HG02678 (cell line): ENCODE measurements around the gene HCFC1R1.
A peak's percentile ranks its signal among the peaks of the same experiment; 100 is the strongest.

Experiments used
- ATAC-seq: cut with Tn5 transposase; IDR thresholded peaks from one replicate; pipeline ENCODE4 v1.9.1; 2021; ENCODE audit warnings: mild to moderate bottlenecking, moderate library complexity; ENCODE audit not compliant: unreplicated experiment

HCFC1R1 gene

GRCh38 chr16:3003582-3004270, 20.0 kb downstream of the HCFC1R1 start:
- peak; percentile 92 for ATAC-seq

DNA sequence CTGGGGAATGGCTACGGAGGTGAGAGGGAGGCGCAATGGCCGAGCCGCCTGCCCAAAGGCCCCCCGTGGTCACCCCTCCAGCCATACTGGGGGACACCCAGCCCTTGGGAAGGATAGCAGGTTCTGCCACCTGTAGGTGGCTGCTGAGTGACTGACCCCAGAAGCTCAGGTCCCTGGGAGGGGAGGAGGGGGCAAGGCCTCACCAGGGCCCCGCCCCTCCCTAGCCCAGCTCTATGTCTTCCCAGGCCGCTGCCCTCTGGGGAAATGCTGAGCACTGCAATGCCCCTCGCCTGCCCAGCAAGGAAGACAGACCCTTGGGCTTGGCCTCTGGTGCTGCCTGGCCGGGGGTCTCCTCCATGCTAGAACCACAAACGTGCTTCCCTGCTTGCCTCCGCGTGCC, 22.4 kb downstream of the HCFC1R1 start:
- no peak for ATAC-seq

GRCh38 chr16:3000540-3000939, 23.2 kb downstream of the HCFC1R1 start:
- no peak for ATAC-seq

GRCh38 chr16:2999929-3000328, 23.8 kb downstream of the HCFC1R1 start:
- no peak for ATAC-seq

GRCh38 chr16:2996298-2996697, 27.4 kb downstream of the HCFC1R1 start:
- ATAC-seq = no peak

DNA sequence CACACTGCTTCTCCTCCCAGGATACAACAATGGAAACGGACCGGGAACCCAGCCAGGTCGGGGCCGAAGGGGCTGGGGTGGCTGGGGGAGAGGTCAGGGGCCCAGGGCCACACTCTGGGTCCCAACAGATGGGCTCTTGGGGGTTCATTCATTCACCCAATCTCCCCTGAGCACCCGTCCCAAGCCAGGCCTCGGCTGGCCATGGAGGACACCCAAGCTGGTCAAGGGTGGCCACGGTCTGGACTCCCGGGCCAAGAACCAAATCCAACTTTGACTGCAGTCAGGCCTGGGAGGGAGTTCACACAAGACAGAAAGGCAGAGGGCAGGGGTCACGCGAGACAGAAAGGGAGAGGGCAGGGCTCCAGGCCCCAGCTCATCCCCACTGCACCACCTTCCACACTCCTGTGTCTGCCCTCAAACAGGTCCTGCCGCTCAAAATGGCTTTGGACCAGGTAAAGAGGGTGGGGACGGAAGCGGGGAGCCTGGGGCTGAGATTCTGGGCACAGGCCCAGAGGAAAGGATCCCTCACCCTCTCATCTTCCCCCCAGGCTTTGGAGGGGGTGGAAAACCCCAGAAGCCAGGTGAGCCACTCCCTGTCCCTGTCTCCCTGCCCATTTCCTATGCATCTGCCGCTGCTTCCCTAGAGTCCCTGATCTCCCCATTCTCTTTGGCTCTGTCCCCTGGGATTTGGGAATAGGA, 31.2 kb downstream of the HCFC1R1 start:
- ATAC-seq = no peak

DNA sequence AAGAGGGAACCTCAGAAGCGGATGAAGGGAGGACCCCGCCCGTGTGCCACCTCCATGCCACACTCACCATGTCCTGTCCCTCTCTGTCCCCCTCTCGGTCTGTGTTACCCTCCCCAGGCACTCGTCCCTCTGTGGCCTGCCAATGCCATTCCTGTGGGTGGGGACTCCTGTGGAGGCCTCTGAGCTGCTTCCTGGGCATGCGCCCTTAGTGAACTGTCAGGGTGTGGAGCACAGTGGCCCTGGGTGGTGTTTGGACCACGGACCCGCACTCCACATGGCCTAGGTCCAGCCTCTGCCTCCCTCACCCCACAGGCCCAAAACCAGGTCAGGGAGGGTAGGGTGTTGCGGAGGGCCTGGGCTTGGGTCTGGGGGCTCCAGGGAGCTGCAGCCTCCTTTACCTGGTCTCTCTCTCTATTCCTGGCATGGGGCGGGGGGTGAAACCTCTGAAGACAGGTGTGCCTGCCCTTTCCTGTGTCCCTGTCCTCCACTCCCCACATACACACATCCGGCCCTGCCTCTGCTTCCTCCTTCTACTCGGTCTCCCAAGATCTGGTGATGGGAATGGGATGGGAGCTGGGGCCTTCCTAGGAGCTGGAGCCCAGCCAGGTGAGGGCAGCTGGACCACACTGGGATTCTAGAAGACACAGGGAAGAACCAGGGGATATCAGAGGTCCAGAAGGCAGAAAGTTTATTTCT, 32.0 kb downstream of the HCFC1R1 start:
- no peak for ATAC-seq

DNA sequence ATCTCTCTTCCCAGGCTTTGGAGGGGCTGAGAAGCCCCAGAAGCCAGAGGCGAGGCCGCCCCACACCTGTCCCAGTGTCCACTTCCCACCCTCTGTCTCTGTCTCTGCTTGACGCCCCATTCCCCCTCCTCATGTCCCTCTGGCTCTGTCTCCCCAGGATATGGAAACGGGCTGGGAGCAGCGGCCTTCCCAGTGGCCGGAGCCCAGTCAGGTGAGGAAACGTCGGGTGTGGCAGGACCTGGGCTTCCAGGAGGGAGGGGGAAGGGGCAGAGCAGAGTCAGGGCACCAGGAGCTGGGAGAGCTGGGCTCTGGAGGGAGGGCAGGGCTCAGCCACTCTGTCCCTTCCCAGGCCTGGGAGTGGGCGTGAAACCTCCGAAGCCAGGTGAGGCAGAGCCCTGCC, 32.9 kb downstream of the HCFC1R1 start:
- no peak for ATAC-seq

- ATAC-seq = no peak
These were observed 35.1 kb downstream of the HCFC1R1 start for GRCh38 chr16:2988590-2989099.

GRCh38 chr16:2987833-2988232, 35.9 kb downstream of the HCFC1R1 start:
- ATAC-seq = no peak

DNA sequence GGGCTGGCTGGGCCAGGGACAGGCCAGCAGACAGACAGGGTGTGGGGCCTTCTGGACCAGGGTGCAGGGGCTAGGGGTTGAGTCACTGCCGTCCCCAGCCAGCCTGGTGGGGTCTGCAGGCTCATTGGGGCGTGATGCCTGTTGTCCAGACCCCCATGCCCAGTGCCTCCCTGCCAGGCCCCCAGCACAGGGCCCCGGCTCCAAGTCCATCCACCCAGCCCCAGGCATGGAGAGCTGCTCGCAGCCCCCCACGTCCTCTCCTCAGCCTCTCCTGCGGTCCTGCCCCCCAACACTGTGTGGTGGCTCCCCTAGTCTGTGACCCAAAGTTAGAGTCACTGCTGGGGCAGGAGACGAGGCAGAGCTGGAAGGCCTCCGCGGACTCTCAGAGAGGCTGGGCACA, 36.5 kb downstream of the HCFC1R1 start:
- ATAC-seq = no peak

DNA sequence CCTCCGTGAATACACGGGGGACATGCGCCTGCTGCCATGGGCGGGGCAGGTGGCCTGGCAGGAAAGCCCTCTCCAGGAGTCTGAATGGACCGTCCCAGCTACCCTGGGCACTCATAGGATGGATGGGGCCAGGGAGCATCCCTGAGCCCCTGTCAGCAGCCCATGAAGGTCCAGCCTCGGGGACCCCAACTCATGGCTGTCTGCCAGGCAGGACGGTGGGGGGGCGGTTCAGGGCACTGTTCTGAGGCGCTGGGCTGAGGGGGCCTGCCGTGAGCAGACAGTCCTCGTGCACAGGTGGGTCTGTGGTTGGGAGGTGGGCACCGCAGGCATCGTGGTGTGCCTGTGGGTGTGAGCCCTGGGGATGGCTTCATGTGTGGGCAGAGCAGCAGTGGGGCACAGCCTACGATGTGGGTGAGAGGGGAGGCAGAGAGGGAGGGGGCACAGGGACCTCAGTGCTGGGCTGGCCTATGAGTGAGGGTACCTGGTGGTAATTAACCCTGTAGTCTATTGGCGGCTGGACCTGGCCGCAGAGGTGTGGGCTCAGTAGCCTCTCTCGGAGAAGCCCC, 37.0 kb downstream of the HCFC1R1 start:
- no peak for ATAC-seq

DNA sequence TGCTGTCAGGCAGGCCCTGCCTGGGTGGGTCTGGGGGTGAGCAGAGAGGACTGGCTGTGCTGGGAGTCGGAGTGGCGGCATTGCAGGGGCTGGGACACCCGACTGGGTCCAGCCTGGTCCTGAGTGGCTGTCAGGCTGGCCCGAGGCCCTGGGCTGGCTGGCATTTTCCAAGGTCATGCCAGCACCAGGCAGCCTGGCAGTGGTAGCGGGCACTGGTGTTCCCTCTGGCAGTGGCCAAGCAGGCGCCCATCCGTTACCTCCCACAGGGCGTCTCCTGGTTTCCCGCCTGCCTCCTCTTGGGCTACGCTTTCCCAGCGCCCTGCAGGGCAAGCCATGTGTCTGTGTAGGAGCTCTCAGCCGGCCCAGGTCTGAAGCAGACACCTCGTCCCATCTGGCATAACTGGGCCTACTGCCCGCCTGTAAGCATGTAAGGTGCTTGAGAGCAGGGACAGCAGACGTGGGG, 37.8 kb downstream of the HCFC1R1 start:
- no peak for ATAC-seq

DNA sequence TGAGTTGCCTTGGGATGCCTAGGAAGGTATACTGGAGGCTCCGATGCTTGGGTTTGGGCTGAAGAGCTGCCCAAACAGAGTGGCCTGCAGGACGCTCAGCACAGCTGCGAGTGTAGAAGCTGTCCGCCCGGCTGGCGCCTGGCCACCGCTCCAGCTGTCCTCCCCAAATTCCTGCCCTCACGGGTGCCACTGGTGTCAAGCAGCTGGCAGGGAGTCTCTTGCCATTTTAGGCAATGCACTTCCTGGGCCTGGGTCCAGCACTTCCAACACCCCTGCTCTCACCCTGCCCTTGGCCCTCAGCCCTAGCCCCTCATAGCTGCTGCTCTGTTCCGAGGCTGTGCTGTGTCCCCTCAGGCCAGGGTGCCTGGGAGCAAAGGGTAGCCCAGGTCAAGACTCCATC, 38.3 kb downstream of the HCFC1R1 start:
- ATAC-seq = no peak

GRCh38 chr16:2983706-2984136, 40.0 kb downstream of the HCFC1R1 start:
- ATAC-seq = peak; percentile 42

- ATAC-seq = no peak
These were observed 41.3 kb downstream of the HCFC1R1 start for GRCh38 chr16:2982402-2982801.

- ATAC-seq = no peak
These were observed 41.9 kb downstream of the HCFC1R1 start for GRCh38 chr16:2981899-2982250.

- ATAC-seq = no peak
These were observed 42.4 kb downstream of the HCFC1R1 start for GRCh38 chr16:2981177-2981898.

DNA sequence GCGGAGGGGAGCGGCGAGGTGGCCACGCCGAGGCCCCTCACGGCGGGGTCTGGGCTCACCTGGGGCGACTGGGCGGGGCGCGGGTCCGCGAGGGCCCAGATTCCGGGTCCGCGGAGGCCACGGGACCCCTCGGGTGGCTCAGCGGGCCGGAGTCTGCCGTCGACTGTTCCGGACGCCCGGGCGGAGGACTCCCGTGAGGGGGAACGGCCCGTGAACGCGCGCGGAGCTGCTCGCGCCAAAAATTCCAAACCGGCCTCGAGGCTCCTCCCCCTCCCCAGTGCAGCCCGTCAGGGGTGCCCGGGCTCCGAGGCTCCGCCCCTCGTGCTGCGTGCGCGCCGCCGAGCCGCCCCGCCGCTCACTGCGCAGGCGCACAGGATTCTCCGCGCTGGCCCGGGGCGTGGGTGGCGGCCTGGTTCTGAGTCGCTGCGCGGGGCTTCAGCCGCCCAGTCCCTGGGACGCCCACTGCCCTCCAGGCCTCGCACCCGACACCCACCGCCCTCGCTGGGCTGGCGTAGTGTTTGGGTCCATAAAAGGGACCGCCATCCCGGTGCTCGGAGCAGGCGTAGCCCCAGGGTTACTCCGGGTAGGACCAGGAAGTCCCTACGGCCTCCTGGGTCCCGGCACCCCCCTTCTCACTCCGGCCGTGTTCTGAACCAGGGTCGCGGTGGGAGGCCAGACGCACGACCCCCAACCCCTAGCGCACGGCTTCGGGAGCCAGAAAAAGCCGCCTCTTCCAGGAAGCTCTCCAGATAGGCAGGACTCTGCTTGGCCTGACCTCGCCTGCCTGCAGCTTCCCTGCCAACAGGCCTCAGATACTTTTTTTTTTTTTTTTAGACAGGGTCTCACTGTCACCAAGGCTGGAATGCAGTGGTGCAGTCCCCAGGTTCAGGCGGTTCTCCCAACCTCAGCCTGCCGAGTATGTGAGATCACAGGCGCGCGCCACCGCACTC, 43.2 kb downstream of the HCFC1R1 start, which contains the start of gene PKMYT1:
Gene PKMYT1, minus strand, starts transcription at position 220 of the 950 bp plus-strand sequence. CDS start 789 bp downstream, outside the sequence.
- ATAC-seq = peak; percentile 78
